ENCODE data around the gene CEP72.

- no peak for TF ChIP-seq CTCF (IDR thresholded peaks at IDR 0.05; ENCODE audit: insufficient read depth, low read depth, low read length)
- no peak for TF ChIP-seq EZH2 (IDR thresholded peaks at IDR 0.05; ENCODE audit: insufficient read depth, low read length)
Measured at GRCh38 chr5:619444-619843, 7.3 kb downstream of the CEP72 start.

All from astrocyte (in vitro differentiated cells and primary cell).